GM12801 (cell line): ENCODE results near the gene VSIG10L2.

ENCODE experiments used
- TF ChIP-seq, protein P1 (sequence below): IDR thresholded peaks from one replicate; pipeline ENCODE4 v1.5.1; 2011; ENCODE audit warnings: control low read depth; ENCODE audit not compliant: insufficient read length; ENCODE audit errors: extremely low read depth

VSIG10L2 gene

DNA sequence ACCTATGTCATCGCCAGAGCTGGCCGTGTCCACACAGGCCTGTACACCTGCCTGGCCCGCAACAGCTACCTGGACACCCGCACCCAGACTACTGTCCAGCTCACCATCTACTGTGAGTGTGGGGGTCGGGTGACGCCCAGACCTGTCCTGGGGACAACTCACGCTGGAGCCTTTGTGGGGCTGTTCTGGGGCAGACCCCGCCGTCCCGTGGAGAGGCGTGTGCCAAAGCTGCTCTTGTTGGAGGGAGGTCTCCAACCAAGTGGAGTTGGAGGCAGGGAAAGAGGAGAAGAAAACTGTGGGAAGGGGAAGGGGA lies 4.3 kb downstream of the VSIG10L2 start:
- TF ChIP-seq, protein P1, sequence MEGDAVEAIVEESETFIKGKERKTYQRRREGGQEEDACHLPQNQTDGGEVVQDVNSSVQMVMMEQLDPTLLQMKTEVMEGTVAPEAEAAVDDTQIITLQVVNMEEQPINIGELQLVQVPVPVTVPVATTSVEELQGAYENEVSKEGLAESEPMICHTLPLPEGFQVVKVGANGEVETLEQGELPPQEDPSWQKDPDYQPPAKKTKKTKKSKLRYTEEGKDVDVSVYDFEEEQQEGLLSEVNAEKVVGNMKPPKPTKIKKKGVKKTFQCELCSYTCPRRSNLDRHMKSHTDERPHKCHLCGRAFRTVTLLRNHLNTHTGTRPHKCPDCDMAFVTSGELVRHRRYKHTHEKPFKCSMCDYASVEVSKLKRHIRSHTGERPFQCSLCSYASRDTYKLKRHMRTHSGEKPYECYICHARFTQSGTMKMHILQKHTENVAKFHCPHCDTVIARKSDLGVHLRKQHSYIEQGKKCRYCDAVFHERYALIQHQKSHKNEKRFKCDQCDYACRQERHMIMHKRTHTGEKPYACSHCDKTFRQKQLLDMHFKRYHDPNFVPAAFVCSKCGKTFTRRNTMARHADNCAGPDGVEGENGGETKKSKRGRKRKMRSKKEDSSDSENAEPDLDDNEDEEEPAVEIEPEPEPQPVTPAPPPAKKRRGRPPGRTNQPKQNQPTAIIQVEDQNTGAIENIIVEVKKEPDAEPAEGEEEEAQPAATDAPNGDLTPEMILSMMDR, result no peak

DNA sequence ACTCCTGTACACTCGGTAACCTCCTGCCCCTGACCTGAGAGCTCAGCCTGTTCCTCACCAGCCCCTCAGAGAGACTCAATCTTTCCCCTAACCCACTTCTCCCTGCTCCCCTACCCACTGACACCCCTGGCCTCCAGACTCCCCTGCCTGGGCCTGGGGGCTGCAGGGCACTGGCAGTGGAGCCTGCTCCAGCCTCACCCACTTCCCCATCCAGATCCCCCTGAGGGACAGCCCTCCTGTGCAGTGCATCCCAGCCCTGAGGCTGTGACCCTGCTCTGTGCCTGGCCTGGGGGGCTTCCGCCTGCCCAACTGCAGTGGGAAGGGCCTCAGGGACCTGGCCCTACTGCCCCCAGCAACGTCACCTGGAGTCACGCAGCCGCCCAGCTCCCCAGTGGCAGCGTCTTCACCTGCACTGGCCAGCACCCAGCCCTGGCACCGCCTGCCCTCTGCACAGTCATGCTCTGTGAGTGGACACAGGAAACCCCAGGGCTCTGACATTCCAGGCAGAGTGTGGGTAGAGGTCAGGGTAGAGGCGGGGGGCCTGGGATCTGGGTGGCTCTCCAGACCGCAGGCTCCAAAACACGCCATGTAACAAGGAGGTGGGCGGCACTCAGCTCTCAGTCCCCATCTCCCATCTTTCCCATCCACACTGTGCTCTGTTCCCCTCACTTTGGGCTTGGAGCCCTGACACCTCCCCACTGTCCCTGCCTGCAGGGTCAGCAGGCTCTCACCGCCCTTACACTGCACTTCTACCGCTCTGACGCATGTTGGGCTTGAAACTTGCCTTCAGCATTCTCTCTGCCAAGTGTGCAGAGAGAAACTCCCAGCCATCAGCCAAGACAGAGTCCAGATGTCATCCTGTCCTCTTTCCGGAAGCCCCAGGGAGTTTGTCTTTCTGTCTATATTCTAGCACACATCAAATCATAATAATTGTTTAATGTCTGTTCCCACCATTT lies 5.1 kb downstream of the VSIG10L2 start:
- TF ChIP-seq, protein P1, result no peak

DNA sequence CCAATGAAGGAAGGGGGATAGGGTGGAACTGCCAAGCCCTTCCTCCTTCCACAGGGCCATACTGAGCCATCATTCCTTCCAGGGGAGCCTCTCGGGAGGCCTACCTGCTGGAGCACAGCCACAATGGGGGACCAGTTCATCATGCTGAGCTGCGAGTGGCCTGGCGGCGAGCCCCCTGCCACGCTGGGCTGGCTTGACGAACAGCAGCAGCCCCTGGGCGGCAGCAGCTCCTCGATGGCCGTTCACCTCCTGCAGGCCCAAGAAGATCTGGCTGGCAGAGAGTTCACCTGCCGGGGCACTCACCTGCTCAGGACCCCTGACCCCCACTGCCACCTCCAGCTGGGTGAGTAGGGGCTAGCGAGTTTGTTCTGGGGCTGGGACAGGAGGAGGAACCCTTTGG lies 5.9 kb downstream of the VSIG10L2 start:
- TF ChIP-seq, protein P1, result no peak

DNA sequence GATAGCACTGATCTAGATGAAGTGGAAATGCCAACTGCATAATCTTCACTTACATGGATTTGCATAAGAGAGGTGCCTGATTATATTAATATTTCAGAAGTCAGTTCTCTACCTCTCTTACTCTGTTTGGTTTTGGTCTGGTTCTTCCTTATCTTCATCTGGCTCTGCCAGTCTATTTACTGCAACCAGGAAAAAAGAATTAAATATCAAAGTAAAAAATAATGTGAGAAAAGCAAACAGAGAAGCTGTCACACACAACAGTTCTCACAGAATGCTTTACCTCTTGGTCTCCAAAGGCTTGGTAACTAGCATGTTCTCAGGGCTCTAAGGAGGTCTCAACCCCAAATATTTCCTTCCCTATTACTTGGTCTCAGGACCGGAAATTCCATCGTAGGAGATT lies 6.7 kb downstream of the VSIG10L2 start:
- TF ChIP-seq, protein P1, result no peak

DNA sequence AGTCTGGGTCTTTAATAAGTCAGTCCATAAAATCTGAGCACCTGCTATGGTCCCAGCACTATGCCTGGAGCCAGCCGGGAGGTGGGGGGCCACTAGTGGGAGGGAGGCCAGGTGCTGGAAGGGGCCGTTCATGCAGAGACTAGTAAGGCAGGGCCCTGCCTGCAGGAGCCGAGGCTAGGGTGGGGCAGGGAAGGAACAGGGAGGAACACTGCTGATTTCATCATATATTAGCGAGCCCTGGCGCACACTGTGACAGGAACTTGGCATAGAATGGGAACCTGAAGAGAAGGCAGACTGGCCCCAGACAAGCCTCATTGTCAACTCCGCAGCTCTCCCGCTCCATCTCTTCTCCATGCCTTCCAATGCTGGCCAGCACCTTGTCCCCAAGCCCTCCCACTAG lies 7.1 kb downstream of the VSIG10L2 start:
- TF ChIP-seq, protein P1, result no peak

DNA sequence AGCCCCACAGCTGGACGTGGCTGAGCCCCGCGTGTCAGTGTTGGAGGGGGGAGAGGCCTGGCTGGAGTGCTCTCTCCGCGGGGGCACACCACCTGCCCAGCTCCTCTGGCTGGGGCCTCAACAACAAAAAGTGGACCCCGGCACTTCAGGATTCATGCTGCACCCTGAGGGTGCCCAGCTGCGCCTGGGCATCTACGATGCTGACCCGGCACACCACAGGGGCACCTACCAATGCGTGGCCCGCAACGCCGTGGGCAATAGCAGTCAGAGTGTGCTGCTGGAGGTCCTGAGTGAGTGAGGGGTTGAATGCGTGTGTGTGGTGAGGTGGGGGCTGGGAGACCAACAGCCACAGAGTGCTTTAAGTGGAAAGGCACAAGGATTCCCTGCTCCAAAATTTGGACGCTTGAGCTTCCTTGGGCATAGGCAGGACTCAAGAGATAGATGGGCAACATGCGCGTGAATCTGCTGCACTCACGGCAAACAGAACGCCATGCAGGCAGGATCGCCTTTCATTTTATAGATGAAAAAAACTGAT lies 7.6 kb downstream of the VSIG10L2 start:
- TF ChIP-seq, protein P1, result no peak

DNA sequence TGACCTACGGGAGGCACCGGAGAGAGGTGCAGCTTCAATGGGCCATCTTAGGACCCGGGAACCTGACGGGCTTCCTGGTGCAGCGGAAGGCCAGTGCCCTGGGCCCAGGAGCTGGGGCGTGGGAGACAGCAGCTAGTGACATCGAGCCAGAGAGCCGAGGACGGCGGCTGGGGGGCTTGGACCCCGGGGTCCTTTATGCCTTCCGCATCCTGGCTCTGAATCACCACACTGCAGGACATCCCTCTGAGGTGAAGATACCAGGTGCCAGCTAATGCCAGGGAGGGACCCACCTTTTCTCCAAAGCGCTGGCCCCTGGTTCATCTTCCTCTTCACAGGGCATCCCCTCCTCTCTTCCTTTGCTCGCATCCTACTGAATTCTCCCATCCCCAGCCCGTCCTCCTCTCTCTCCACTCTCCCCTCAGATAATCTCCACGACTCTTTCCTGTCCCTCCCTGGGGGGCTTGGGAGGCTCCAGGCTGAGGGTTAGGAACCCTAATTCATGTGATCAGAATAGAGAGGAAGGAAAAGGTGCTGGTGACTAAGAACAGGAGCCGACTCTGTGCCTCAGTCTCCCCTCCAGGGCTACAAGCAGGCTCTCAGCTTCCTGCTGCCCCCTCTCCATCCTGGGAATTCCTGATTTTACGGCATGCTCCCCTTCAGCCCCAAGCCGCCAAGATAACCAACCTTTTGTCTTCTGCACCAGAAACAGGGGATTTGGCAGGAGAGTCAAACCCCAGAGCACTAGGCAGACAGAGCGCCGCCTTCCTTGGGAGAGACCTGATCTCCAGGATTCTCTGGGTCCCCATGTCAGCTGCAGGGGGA lies 8.5 kb downstream of the VSIG10L2 start:
- TF ChIP-seq, protein P1, result no peak
